ENCODE results near the gene PLAC1. TPM values are rescaled to one million over a fixed set of nuclear protein-coding genes. Genes with fewer than 3 reads are reported as not detected.

The PLAC1 gene
- polyA plus RNA-seq, 1 donor from 2014 or later = not detected

GRCh38 chrX:134541906-134542305, 116.4 kb downstream of the PLAC1 start:
- no peaks in the 10 kb centered on the region for H3K9me3 ChIP-seq (ENCODE audit: low read length)
- no peaks in the 10 kb centered on the region for H3K9me2 ChIP-seq (ENCODE audit: insufficient read depth, low read length)
- peaks cover 33% of the 10 kb centered on the region for H3K27me3 ChIP-seq (ENCODE audit: insufficient read depth, low read depth, low read length)
- H3K4me2 ChIP-seq (ENCODE audit: low read length) = no peak overlapping the region
- no peaks in the 10 kb centered on the region for H3K36me3 ChIP-seq (ENCODE audit: insufficient read depth, low read length)
- no peak overlapping the region for H3K27ac ChIP-seq (ENCODE audit: low read length)
- no peak overlapping the region for H2AFZ ChIP-seq (ENCODE audit: low read depth, low read length)
- H3F3A ChIP-seq (ENCODE audit: insufficient read depth, low read length, poor library complexity, severe bottlenecking) = no peaks in the 10 kb centered on the region
- H3K9ac ChIP-seq (ENCODE audit: low read length) = no peak overlapping the region
- no peak for TF ChIP-seq SMC3 (conservative IDR thresholded peaks at IDR 0.05; ENCODE audit: poor library complexity)
- H3K79me2 ChIP-seq (replicated peaks; ENCODE audit: insufficient read depth, low read length) = no peaks in the 10 kb centered on the region
- H4K20me1 ChIP-seq (ENCODE audit: insufficient read depth) = no peaks in the 10 kb centered on the region
- no peak overlapping the region for H3K4me3 ChIP-seq (ENCODE audit: low read length)

GRCh38 chrX:134538316-134538715, 120.0 kb downstream of the PLAC1 start:
- H3K27me3 ChIP-seq (ENCODE audit: insufficient read depth, low read depth, low read length) = no peaks in the 10 kb centered on the region

More at GRCh38 chrX:134538316-134538715, 120.0 kb downstream of the PLAC1 start:
- H2AFZ ChIP-seq (ENCODE audit: low read depth, low read length) = no peak overlapping the region
- H4K20me1 ChIP-seq (ENCODE audit: insufficient read depth) = no peaks in the 10 kb centered on the region
- no peaks in the 10 kb centered on the region for H3K79me2 ChIP-seq (replicated peaks; ENCODE audit: insufficient read depth, low read length)
- TF ChIP-seq MXI1 (conservative IDR thresholded peaks at IDR 0.05; ENCODE audit: poor library complexity, severe bottlenecking) (no peak), SMC3 (conservative IDR thresholded peaks at IDR 0.05; ENCODE audit: poor library complexity) (no peak), RAD21 (conservative IDR thresholded peaks at IDR 0.05) (no peak), TAF1 (IDR thresholded peaks at IDR 0.05; ENCODE audit: low read depth) (no peak), POLR2AphosphoS5 (IDR thresholded peaks at IDR 0.05) (no peak), EZH2 (IDR thresholded peaks at IDR 0.05; ENCODE audit: borderline replicate concordance, insufficient read depth, low read length, poor library complexity, severe bottlenecking) (no peak), CTCF (IDR thresholded peaks at IDR 0.05; ENCODE audit: poor library complexity, severe bottlenecking) (no peak), REST (IDR thresholded peaks at IDR 0.05; ENCODE audit: borderline replicate concordance) (no peak), EP300 (conservative IDR thresholded peaks at IDR 0.05; ENCODE audit: poor library complexity, severe bottlenecking) (no peak)
- no peak overlapping the region for H3K27ac ChIP-seq (ENCODE audit: low read length)
- no peaks in the 10 kb centered on the region for H3K9me3 ChIP-seq (ENCODE audit: low read length)
- H3K9ac ChIP-seq (ENCODE audit: low read length) = no peak overlapping the region
- no peak overlapping the region for H3K4me3 ChIP-seq (ENCODE audit: low read length)
- H3K4me2 ChIP-seq (ENCODE audit: low read length) = no peak overlapping the region
- no peaks in the 10 kb centered on the region for H3K36me3 ChIP-seq (ENCODE audit: insufficient read depth, low read length)
- H3F3A ChIP-seq (ENCODE audit: insufficient read depth, low read length, poor library complexity, severe bottlenecking) = no peaks in the 10 kb centered on the region
- H3K9me2 ChIP-seq (ENCODE audit: insufficient read depth, low read length) = no peaks in the 10 kb centered on the region
